Skin epidermis (tissue), 12 donors: ENCODE data around the gene EVPLL.
"Not testable (repeated sequence)": the region's sequence is repeated elsewhere in the genome, so short reads cannot be mapped to it uniquely, and the experiment has no call there.

Experiments
- H3K27ac ChIP-seq, 21 experiments: fragments of 200-600 bp; sonication (generic) in 11 of 21; one replicate each; pipeline ENCODE4 v1.5.0; 2020; ENCODE audit warnings: mild to moderate bottlenecking in 3 of 21, inconsistent platforms in 2 of 21, moderate library complexity in 2 of 21
- H3K4me3 ChIP-seq, 7 experiments: fragments of 200-600 bp; sonication (generic) in 2 of 7; one replicate each; pipeline ENCODE4 v1.5.0; 2020; ENCODE audit warnings: inconsistent platforms in 2 of 7, mild to moderate bottlenecking in 2 of 7, moderate library complexity in 1 of 7

Gene EVPLL

GRCh38 chr17:18378205-18378505, 577 bp downstream of the EVPLL start:
- peak overlapping the region in 1 of 7 experiments; percentile 8 for H3K4me3 ChIP-seq

GRCh38 chr17:18378614-18379013, 1.0 kb downstream of the EVPLL start:
- peak overlapping the region in 5 of 21 experiments; percentile 70 to 80 (median 77) for H3K27ac ChIP-seq
- not testable (repeated sequence) for H3K4me3 ChIP-seq

More at GRCh38 chr17:18378205-18378505, 577 bp downstream of the EVPLL start:
- peak overlapping the region in 14 of 21 experiments; percentile 23 to 81 (median 74) for H3K27ac ChIP-seq

- H3K27ac ChIP-seq: peak overlapping the region in 1 of 21 experiments; percentile 21
These were observed 1.9 kb downstream of the EVPLL start for GRCh38 chr17:18379246-18380146.

DNA sequence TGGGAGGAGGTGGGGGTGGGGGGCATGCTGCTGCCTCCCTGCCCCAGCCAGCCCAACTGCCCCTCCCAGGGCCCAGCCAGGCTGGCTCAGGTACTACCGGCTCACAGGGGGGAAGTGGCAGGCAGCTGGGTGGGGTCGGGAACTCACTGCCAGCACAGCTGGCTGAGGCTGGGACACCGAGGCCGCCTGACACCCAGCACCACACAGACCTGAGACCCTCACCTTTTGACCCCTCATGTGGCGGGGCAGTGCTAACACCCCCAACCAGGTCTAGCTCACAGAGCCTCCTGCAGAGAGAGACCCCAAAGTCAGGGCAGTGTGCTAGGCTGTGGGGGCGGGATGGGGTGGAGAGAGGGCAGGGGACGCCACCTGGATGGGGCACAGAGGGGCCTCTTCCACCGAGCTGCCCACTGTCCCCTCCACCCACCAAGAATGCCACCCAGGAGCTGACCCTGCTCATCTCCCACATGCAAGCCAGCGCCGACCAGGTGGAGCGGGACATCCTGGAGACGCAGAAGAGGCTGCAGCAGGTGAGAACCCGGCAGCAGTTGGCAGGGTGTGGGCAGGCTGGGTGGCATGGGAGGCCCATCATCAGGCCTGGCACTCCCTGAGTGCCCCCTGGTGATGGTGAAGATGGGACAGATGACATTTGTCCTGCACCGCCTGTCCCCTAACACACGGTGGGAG, 3.0 kb downstream of the EVPLL start:
- no peak overlapping the region for H3K4me3 ChIP-seq
- no peak overlapping the region for H3K27ac ChIP-seq

More at GRCh38 chr17:18379246-18380146, 1.9 kb downstream of the EVPLL start:
- H3K4me3 ChIP-seq: no peak overlapping the region

GRCh38 chr17:18381158-18381952, 3.8 kb downstream of the EVPLL start:
- Histone ChIP-seq H3K4me3 (no peak overlapping the region), H3K27ac (no peak overlapping the region)

DNA sequence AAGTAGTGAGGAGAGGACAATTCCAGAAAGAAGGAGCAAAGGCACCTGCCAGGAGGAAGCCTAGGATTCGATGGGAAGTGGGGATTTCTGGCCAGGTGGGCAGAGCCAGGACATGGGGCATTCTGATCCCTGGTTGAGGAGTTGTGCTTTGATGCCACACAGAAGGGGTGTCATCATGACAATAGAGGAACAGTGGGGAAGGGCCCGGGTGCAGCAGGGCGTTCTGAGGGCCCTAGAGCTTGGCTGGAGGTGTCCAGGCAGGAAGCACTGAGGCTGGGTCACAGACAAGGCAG, 4.3 kb downstream of the EVPLL start:
- Histone ChIP-seq H3K4me3 (no peak overlapping the region), H3K27ac (no peak overlapping the region)

DNA sequence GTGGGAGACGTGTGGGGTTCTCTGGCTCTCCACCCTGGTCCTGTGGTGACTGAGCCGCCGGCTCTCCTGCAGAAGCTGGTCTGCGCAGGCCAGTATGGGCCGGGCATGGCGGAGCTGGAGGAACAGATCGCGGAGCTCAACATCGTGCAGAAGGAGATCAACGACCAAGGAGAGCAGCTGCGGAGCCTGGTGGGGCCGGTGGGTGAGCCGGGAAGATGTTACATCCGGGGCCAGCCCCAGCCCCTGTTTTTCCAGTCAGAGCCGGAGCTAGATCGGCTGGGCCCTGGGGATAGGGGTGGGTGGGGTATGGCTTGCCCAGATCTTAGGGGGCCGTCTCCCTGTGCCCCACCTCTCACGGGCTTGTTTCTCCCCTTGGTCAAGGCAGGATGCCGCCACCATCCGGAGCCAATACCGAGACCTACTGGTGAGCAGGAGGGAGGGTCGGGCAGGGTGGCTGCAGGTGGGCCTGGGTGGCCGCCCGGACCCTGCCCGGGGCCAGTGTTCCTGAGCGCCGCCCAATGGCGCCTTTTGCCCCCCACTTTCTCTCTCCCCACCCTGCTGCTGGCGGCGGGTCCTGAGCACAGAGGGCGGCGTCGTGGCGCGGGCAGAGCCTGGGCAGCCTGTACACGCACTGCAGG, 5.0 kb downstream of the EVPLL start:
- no peak overlapping the region for H3K27ac ChIP-seq
- H3K4me3 ChIP-seq: no peak overlapping the region

DNA sequence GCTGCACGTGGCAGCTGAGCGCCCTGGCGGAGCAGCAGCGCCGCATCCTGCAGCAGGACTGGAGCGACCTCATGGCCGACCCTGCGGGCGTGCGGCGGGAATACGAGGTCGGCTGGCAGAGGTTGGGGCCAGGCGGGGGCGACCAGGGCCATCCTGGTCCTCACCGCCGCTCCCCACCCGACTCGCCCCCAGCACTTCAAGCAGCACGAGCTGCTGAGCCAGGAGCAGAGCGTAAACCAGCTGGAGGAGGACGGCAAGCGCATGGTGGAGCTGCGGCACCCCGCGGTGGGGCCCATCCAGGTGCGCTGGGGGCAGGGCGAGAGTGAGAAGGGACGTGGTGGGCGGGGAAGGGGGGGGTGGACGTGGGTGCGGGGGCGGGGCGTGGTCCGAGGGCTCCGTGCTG, 5.5 kb downstream of the EVPLL start:
- not testable (repeated sequence) for H3K4me3 ChIP-seq, H3K27ac ChIP-seq

- not testable (repeated sequence) for H3K27ac ChIP-seq, H3K4me3 ChIP-seq
These were observed 6.7 kb downstream of the EVPLL start for GRCh38 chr17:18384271-18384670.

DNA sequence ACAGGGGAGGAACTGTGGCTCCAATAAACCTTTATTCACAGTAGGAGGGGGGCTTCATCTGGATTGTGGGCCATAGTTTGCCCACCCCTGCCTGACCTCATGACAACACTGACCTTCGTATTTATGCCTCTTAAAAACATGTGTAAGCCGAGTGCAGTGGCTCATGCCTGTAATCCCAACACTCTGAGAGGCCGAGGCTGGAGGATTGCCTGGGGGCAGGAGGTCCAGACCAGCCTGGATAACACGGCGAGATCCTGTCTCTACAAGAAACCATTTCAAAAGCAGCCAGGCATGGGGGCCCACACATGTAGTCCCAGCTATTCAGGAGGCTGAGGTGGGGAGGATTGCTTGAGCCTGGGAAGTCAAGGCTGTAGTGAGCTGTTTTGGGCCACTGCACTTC, 10.0 kb downstream of the EVPLL start:
- H3K4me3 ChIP-seq: not testable (repeated sequence)

GRCh38 chr17:18388266-18388665, 10.7 kb downstream of the EVPLL start:
- H3K4me3 ChIP-seq, H3K27ac ChIP-seq: not testable (repeated sequence)

More for the DNA sequence above, 10.0 kb downstream of the EVPLL start:
- H3K27ac ChIP-seq: not testable (repeated sequence)

GRCh38 chr17:18388728-18389127, 11.2 kb downstream of the EVPLL start:
- H3K27ac ChIP-seq, H3K4me3 ChIP-seq: not testable (repeated sequence)

DNA sequence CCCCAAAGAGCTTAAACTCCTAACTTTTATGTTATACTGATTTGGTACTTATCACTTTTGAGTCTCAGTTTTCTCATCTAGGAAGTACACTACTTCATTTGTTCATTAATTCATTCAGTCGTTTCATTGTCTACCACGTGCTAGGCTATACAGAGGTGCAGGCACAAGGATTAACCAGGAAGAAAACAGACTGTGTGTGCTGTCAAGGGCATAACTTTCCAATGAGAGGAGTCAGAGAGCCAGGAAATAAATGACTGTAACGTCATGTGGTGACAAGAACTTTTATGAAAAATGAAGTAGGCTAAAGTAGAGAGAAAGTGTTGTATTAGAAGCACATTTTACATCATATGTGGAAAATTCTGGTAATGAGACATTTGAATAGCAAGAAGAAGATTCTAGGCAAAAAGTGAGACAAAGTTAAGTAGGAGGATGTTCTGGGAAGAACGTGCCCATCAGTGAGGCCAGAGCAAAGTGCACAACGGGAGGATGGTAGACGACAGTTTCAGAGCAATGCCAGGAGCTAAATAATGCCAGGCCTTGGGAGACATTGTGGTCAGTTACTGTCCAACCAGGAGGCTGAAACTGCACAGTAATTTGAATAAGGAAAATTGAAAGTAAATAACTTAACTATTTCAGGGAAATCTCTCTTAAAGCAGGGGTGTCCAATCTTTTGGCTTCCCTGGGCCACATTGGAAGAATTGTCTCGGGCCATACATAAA, 24.5 kb downstream of the EVPLL start:
- not testable (repeated sequence) for H3K4me3 ChIP-seq

GRCh38 chr17:18403166-18403565, 25.6 kb downstream of the EVPLL start:
- H3K4me3 ChIP-seq, H3K27ac ChIP-seq: not testable (repeated sequence)

More for the DNA sequence above, 24.5 kb downstream of the EVPLL start:
- H3K27ac ChIP-seq: not testable (repeated sequence)

DNA sequence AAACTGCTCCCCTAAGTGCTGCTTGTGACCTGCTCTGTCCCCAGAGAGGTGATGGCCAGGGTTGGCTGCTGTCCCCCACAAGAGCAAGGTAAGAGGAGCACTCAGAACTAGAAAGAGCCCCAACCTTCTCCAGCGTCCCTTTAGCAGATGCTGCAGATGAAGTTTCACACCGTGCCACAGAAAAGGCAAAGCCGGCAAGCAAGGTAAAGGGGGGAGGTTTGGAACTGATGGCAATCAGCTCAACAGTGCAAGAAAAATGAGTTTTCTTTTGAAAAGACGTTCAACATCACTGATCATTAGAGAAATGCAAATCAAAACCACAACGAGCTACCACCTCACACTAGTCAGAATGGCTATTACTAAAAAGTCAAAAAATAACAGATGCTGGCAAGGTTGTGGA, 26.0 kb downstream of the EVPLL start:
- not testable (repeated sequence) for H3K4me3 ChIP-seq, H3K27ac ChIP-seq

DNA sequence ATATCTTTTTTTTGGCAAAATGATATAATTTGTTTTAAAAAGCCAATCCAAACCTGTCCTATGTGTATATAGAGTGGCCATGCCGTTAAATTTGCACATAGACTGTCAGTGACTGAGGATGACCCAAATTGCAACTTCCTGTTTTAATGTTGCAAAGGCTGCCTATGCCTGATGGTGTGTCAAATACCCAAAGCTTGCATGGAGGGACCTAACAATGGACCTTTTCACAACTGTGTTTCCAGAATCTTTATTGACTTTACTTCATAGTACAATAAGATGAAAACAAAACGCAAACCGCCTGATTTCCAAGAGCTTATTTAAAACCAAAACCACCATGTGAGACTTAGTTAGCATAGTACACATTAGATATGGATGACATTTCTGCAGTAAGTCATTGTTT, 31.3 kb downstream of the EVPLL start:
- not testable (repeated sequence) for H3K4me3 ChIP-seq, H3K27ac ChIP-seq

DNA sequence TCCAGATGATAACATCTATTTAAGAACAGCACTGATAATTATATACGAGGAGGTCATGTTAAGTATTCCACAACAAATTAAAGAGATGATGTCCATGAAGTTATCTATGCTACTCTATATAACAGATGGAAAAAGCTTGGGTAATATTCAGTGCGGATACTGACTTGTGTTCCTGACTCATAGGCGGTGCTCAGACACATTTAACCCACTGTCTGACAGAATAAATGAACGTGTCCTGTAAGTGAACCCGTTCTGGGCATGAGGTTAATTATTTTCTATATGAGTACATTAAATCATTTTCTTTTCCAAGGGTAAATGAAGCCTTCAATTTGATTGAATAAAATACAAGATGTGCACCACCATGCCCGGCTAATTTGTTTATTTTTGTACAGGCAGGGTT, 31.7 kb downstream of the EVPLL start:
- not testable (repeated sequence) for H3K4me3 ChIP-seq

GRCh38 chr17:18410736-18411135, 33.2 kb downstream of the EVPLL start:
- Histone ChIP-seq H3K4me3 (peak overlapping the region in 5 of 7 experiments; percentile 31 to 55 (median 48)), H3K27ac (peak overlapping the region in 6 of 21 experiments; percentile 67 to 84 (median 82))

More for the DNA sequence above, 31.7 kb downstream of the EVPLL start:
- not testable (repeated sequence) for H3K27ac ChIP-seq

DNA sequence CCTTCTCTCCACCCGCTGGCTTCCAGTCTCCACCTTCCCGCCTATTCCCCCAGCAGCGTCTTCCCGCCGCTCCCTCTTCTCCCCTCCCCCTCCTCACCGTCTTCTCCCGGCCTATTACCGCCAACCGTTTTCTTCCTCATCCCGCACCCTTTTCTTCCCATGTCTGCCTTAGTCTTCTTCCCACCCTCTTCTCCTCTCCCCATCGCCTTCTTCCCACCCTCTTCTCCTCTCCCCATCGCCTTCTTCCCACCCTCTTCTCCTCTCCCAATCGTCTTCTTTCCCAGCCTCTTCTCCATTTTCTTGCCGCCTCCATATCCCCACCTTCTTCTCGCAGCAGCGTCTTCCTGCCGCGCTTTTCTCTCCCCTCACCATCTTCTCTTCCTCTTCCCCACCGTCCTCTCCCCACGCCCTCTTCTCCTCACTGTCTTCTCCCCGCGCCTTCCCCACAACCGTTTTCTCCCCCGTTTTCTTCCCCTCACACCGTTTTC, 33.8 kb downstream of the EVPLL start:
- Histone ChIP-seq H3K4me3 (peak overlapping the region; percentile 27 to 55 (median 40)), H3K27ac (peak overlapping the region in 19 of 21 experiments; percentile 43 to 87 (median 74))
